ENCODE measurements around the gene MIF4GD.

Gene MIF4GD

GRCh38 chr17:75238684-75239191, 32.3 kb downstream of the MIF4GD start:
- in situ Hi-C loops (cut with MboI; ENCODE audit: low sequenced_read_pairs), result no loop called here

DNA sequence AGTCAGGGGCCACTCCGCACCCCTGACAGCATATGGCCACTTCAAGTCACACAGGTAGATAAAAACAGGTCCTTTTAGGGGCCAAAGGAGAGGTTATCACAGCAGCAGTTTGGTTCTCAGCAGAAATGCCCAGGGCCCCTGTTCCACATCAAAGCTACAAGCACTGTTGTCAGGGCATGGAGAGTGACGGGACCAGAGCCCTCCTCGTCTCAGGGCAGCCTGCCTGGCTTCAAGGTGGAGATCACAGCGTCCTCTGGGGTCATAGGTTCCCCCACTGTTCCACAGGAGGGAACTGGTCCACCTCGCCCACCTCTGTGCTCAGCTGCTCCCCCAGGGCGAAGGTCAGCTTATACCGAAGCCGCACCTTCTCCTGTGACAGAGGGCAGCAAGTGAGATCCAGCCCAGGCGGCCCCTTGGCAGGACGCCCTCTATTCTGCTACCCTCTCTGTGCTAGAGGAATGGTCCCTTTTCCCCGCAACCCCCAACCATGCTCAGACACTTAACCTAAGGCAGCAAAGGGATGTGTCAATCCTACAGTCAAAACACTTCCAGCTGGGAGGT, 32.9 kb downstream of the MIF4GD start:
- in situ Hi-C loops (cut with MboI; ENCODE audit: low sequenced_read_pairs), result no loop called here

GRCh38 chr17:75237100-75238014, 33.7 kb downstream of the MIF4GD start:
- in situ Hi-C loops (cut with MboI; ENCODE audit: low sequenced_read_pairs), result no loop called here

DNA sequence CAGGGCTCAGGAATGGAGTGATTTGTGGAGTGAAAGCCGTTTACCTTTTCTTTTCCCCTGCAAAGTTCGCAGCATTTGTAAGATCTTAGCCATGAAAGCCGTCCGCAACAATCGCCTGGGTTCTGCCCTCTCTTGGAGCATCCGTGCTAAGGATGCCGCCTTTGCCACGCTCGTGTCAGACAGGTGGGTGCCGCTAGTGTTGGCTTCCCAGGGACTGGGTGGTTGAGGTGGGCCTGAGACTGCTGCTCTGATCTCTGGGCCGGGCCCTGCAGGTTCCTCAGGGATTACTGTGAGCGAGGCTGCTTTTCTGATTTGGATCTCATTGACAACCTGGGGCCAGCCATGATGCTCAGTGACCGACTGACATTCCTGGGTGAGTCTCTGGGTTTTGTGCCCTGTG, 38.2 kb downstream of the MIF4GD start:
- in situ Hi-C loops (cut with MboI; ENCODE audit: low sequenced_read_pairs), result no loop called here

DNA sequence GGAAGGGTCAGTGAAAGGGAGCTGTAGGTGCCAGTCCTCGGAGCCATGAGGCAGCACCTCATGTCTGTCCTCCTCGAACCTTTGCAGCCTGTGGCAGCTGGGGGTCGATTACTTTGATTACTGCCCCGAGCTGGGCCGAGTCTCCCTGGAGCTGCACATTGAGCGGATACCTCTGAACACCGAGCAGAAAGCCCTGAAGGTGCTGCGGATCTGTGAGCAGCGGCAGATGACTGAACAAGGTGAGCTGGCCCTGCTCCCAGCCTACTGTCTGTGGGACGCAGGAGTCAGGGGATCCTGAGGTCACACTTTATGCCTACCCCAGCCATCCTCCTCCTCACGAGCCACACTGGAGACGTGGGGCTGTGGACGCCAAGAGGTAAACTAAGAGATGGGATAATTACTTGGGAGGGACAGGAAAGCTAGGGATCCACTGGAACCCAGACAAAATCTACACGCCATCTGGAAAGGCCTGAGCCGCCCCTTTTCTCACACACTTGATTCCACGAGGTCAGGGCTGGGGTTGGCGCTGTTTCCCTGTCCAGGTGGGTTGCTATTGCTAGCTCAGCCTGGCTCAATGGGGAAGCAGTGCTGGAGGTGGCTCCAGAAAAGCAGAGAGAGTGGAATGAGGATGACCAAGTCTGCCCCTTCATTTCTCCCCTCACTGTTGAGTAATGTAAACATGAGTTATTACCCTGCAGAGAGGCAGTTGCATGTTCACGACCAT, 39.1 kb downstream of the MIF4GD start:
- in situ Hi-C loops (cut with MboI; ENCODE audit: low sequenced_read_pairs), result no loop called here

DNA sequence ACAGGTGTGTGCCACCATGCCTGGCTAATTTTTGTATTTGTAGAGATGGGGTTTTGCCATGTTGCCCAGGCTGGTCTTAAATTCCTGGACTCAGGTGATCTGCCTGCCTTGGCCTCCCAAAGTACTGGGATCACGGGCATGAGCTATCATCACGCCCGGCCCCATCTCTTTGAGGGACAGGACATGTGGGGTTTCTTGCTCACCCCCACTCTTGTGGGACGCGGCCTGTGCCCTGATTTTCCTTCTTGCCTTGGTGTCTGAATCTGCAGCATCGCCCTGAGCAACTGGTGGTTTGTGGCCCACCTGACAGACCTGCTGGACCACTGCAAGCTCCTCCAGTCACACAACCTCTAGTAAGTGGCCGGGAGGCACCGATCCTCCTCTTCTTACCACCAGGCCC, 40.0 kb downstream of the MIF4GD start:
- in situ Hi-C loops (cut with MboI; ENCODE audit: low sequenced_read_pairs), result no loop called here

DNA sequence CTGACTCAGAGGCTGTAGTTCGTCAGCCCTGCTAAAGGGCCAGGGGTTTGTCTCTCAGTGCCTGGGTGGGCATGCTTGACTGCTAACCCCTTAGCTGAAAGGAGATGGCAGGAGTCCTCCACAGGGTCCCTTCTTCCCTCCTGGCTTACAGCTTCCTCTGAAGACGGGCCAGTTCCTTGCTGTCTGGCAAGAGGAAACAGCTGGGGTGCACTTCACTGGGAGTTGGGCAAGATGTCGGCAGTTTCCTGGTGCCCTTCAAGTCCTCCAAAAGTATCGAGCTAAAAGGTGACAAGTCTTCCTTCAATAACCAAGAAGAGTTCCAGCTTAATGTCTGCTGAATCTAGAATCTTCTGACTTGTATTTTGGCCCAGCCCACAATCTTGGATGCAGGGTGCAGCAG, 42.2 kb downstream of the MIF4GD start:
- in situ Hi-C loops (cut with MboI; ENCODE audit: low sequenced_read_pairs), result no loop called here

GRCh38 chr17:75228305-75228704, 42.7 kb downstream of the MIF4GD start:
- in situ Hi-C loops (cut with MboI; ENCODE audit: low sequenced_read_pairs), result no loop called here

GRCh38 chr17:75227729-75228128, 43.3 kb downstream of the MIF4GD start:
- in situ Hi-C loops (cut with MboI; ENCODE audit: low sequenced_read_pairs), result no loop called here

- in situ Hi-C loops (cut with MboI; ENCODE audit: low sequenced_read_pairs), result no loop called here
These were observed 46.0 kb downstream of the MIF4GD start for GRCh38 chr17:75225016-75225415.

DNA sequence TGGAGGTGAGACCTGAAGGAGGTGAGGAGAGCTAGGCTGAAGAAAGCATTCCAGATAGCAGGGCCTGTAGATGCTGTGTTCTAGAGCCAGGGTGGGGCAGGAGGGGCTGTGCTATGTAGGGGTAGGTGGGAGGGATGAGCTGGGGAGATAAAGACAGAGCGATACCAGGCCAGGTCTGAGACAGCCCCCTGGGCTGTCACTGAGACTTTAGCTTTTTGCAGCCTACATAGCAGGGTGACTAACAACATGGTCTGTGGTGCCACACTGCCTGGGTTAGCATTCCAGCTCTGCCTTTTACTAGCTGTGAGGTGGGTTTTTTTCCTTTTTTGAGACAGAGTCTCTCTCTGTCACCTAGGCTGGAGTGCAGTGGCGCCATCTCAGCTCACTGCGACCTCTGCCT, 51.2 kb downstream of the MIF4GD start:
- in situ Hi-C loops (cut with MboI; ENCODE audit: low sequenced_read_pairs), result no loop called here

GRCh38 chr17:75218131-75218530, 52.9 kb downstream of the MIF4GD start:
- in situ Hi-C loops (cut with MboI; ENCODE audit: low sequenced_read_pairs), result no loop called here

All from HL-60/S4 treated with phorbol 12-myristate 13-acetate at 8.2 ng/mL for 4 days and 3 days (cell line).